HG03469 (cell line): ENCODE results near the gene TRAPPC2.
A peak's percentile ranks its signal among the peaks of the same experiment; 100 is the strongest.
"Not testable (repeated sequence)": the region's sequence is repeated elsewhere in the genome, so short reads cannot be mapped to it uniquely, and the experiment has no call there.

ENCODE experiments used
- ATAC-seq: cut with Tn5 transposase; IDR thresholded peaks from one replicate; pipeline ENCODE4 v1.9.1; 2021; ENCODE audit warnings: mild to moderate bottlenecking, moderate library complexity, moderate number of reproducible peaks; ENCODE audit not compliant: unreplicated experiment

Gene TRAPPC2

GRCh38 chrX:13748486-13748885, 14.1 kb upstream of the TRAPPC2 start:
- no peak for ATAC-seq

- ATAC-seq = no peak
Observed at GRCh38 chrX:13747836-13748235, 13.4 kb upstream of the TRAPPC2 start.

- ATAC-seq = peak; percentile 83
Observed at GRCh38 chrX:13742397-13743176, 8.2 kb upstream of the TRAPPC2 start.

- ATAC-seq = no peak
Observed at GRCh38 chrX:13741695-13742094, 7.3 kb upstream of the TRAPPC2 start.

GRCh38 chrX:13733506-13733905, 914 bp downstream of the TRAPPC2 start:
- no peak for ATAC-seq

GRCh38 chrX:13732246-13733067, 2.0 kb downstream of the TRAPPC2 start:
- no peak for ATAC-seq

- ATAC-seq = not testable (repeated sequence)
Observed at GRCh38 chrX:13730523-13730922, 3.9 kb downstream of the TRAPPC2 start.

GRCh38 chrX:13726583-13726982, 7.8 kb downstream of the TRAPPC2 start:
- not testable (repeated sequence) for ATAC-seq

- not testable (repeated sequence) for ATAC-seq
Observed at GRCh38 chrX:13724878-13725277, 9.5 kb downstream of the TRAPPC2 start.

GRCh38 chrX:13721819-13722519, 12.5 kb downstream of the TRAPPC2 start:
- no peak for ATAC-seq

GRCh38 chrX:13721371-13721770, 13.0 kb downstream of the TRAPPC2 start:
- no peak for ATAC-seq

- ATAC-seq = no peak
Observed at GRCh38 chrX:13719192-13719856, 15.1 kb downstream of the TRAPPC2 start.

GRCh38 chrX:13717700-13718472, 16.5 kb downstream of the TRAPPC2 start:
- no peak for ATAC-seq

GRCh38 chrX:13716905-13717304, 17.5 kb downstream of the TRAPPC2 start:
- no peak for ATAC-seq

GRCh38 chrX:13716455-13716854, 18.0 kb downstream of the TRAPPC2 start:
- ATAC-seq = no peak

GRCh38 chrX:13711141-13711540, 23.3 kb downstream of the TRAPPC2 start:
- ATAC-seq = no peak

- no peak for ATAC-seq
Observed at GRCh38 chrX:13703589-13703988, 30.8 kb downstream of the TRAPPC2 start.

- no peak for ATAC-seq
Observed at GRCh38 chrX:13703135-13703534, 31.3 kb downstream of the TRAPPC2 start.

- ATAC-seq = no peak
Observed at GRCh38 chrX:13702111-13702789, 32.2 kb downstream of the TRAPPC2 start.

- ATAC-seq = no peak
Observed at GRCh38 chrX:13700380-13700779, 34.0 kb downstream of the TRAPPC2 start.
